Fibroblast of lung (primary cell): ENCODE results near the gene BAIAP2. TPM values are rescaled to one million over a fixed set of nuclear protein-coding genes. Genes with fewer than 3 reads are reported as not detected.

Experiments
- DNase-seq, 2 donors: peaks; one replicate each; pipeline versions ENCODE4 v3.0.0 to v3.0.0-alpha.2; 2010; ENCODE audit warnings: low read depth in 2 of 2
- H2AFZ ChIP-seq: 2 replicates; pipeline ENCODE4 v1.5.1; 2012; ENCODE audit warnings: low read length, control low read depth, inconsistent platforms
- H3K27ac ChIP-seq: 2 replicates; pipeline ENCODE4 v1.5.1; 2011; ENCODE audit warnings: low read length, control low read depth; ENCODE audit not compliant: insufficient read depth
- H3K27me3 ChIP-seq: 2 replicates; pipeline ENCODE4 v1.5.1; 2011; ENCODE audit warnings: mild to moderate bottlenecking, low read length; ENCODE audit not compliant: control insufficient read depth, insufficient read depth
- H3K36me3 ChIP-seq: 2 replicates; pipeline ENCODE4 v1.5.1; 2011; ENCODE audit warnings: low read length; ENCODE audit not compliant: control insufficient read depth, insufficient read depth
- H3K4me1 ChIP-seq: 2 replicates; pipeline ENCODE4 v1.5.1; 2011; ENCODE audit warnings: low read length; ENCODE audit not compliant: control insufficient read depth, insufficient read depth; ENCODE audit errors: extremely low read depth
- H3K4me2 ChIP-seq: 2 replicates; pipeline ENCODE4 v1.5.1; 2011; ENCODE audit warnings: low read length, control low read depth; ENCODE audit not compliant: insufficient read depth; ENCODE audit errors: extremely low read depth
- H3K4me3 ChIP-seq, 4 experiments: fragments of 200-600 bp in 1 of 4; sonication (generic) in 1 of 4; replicated peaks in 1 of 4; 2 replicates each; pipeline ENCODE4 v1.5.1; 2011 to 2016; ENCODE audit warnings: low read length in 4 of 4, low read depth in 3 of 4, mild to moderate bottlenecking in 3 of 4, control low read depth in 2 of 4, inconsistent platforms in 1 of 4, mixed read lengths in 1 of 4; ENCODE audit not compliant: insufficient read depth in 1 of 4; ENCODE audit errors: control extremely low read depth in 1 of 4
- H3K79me2 ChIP-seq: 2 replicates; pipeline ENCODE4 v1.5.1; 2012; ENCODE audit warnings: mild to moderate bottlenecking, low read length, inconsistent platforms; ENCODE audit not compliant: control insufficient read depth, insufficient read depth
- H3K9ac ChIP-seq: 2 replicates; pipeline ENCODE4 v1.5.1; 2011; ENCODE audit warnings: mild to moderate bottlenecking, low read length, control low read depth; ENCODE audit not compliant: insufficient read depth
- H3K9me3 ChIP-seq: 2 replicates; pipeline ENCODE4 v1.5.1; 2012; ENCODE audit warnings: low read depth, low read length; ENCODE audit not compliant: control insufficient read depth, insufficient read depth
- H4K20me1 ChIP-seq: 2 replicates; pipeline ENCODE4 v1.5.1; 2011; ENCODE audit warnings: low read length; ENCODE audit not compliant: control insufficient read depth, insufficient read depth; ENCODE audit errors: extremely low read depth
- CTCF ChIP-seq, 2 donors: IDR thresholded peaks in 1 of 2; conservative IDR thresholded peaks in 1 of 2; 1 replicate in 1 of 2; 2 replicates in 1 of 2; pipeline ENCODE4 v1.5.1; 2011 to 2012; ENCODE audit warnings: low read length in 2 of 2, control low read depth in 1 of 2, inconsistent platforms in 1 of 2, low read depth in 1 of 2, mild to moderate bottlenecking in 1 of 2
- EZH2 ChIP-seq: IDR thresholded peaks from 2 replicates; pipeline ENCODE4 v1.5.1; 2012; ENCODE audit warnings: low read length, control low read depth, mild to moderate bottlenecking; ENCODE audit errors: missing control alignments
- polyA plus RNA-seq, 2 donors: library from polyadenylated mRNA; depleted of rRNA in 1 of 2; stranded (reverse) in 1 of 2; unstranded in 1 of 2; fragments of >200 nt; gene quantifications; 2 replicates each; pipeline ENCODE4 v1.2.1, GENCODE V29; 2011 to 2012; ENCODE audit warnings: missing spikeins in 1 of 2
- total RNA-seq: library from RNA; depleted of rRNA; stranded (reverse); fragments of >200 nt; gene quantifications from 2 replicates; pipeline ENCODE4 v1.2.1, GENCODE V29; 2014

Gene BAIAP2
- total and polyA plus RNA-seq, 2 donors (not counting 1 experiment from before 2014, with no cell fraction given) = 6.0 to 13.4 TPM

DNA sequence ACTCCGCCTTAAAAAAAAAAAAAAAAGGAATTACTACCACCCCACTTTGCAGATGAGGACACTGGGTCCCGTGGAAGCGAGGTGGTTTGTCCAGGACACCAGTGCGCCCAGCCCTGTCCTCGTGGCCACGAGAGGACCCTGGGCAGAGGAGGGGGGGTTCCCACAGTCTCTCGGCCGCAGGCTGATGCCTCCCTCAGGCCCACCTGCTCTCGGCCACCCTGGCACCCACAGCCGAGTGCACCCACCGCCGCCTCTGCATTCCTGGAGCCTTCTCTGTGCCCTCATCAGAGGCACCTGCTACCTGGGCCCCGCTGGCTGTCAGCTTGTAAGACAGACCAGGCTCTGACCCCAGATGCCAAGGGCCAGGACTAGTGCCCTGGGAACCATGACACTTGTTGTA is 102.3 kb downstream of the BAIAP2 start:
- Histone ChIP-seq H3K4me3 (no peak overlapping the region), H3K9ac (no peak overlapping the region), H4K20me1 (no peaks in the 10 kb centered on the region), H3K4me1 (no peaks in the 10 kb centered on the region), H3K36me3 (no peaks in the 10 kb centered on the region), H3K9me3 (no peaks in the 10 kb centered on the region), H3K27me3 (no peaks in the 10 kb centered on the region), H3K4me2 (no peak overlapping the region), H3K79me2 (no peaks in the 10 kb centered on the region), H3K27ac (no peak overlapping the region), H2AFZ (no peak overlapping the region)
- no peak for DNase-seq
- TF ChIP-seq CTCF (conservative IDR thresholded peaks at IDR 0.05 in 1 of 2, IDR thresholded peaks at IDR 0.05 in 1 of 2; ENCODE audit: low read depth in 1 of 2, low read length in 2 of 2) (no peak), EZH2 (no peak)

DNA sequence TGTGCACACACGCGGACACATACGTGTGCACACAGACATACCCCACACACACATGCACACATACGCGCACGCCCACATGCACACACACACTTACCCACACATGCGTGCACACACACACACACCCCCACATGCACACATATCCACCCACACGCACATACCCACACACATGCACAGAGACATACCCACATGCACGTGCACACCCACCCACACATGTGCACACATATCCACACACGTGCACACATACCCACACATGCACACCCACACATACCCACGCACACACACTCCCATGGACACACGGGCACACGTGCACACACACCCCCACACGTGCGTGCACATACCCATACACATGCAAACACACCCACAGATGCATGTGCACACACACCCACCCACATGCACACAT is 103.1 kb downstream of the BAIAP2 start:
- TF ChIP-seq EZH2 (no peak), CTCF (conservative IDR thresholded peaks at IDR 0.05 in 1 of 2, IDR thresholded peaks at IDR 0.05 in 1 of 2; ENCODE audit: low read depth in 1 of 2, low read length in 2 of 2) (no peak)
- Histone ChIP-seq H3K9me3 (no peaks in the 10 kb centered on the region), H3K27ac (no peak overlapping the region), H3K4me1 (no peaks in the 10 kb centered on the region), H4K20me1 (no peaks in the 10 kb centered on the region), H2AFZ (no peak overlapping the region), H3K4me3 (no peak overlapping the region), H3K36me3 (no peaks in the 10 kb centered on the region), H3K79me2 (no peaks in the 10 kb centered on the region), H3K4me2 (no peak overlapping the region), H3K9ac (no peak overlapping the region), H3K27me3 (no peaks in the 10 kb centered on the region)
- no peak for DNase-seq

DNA sequence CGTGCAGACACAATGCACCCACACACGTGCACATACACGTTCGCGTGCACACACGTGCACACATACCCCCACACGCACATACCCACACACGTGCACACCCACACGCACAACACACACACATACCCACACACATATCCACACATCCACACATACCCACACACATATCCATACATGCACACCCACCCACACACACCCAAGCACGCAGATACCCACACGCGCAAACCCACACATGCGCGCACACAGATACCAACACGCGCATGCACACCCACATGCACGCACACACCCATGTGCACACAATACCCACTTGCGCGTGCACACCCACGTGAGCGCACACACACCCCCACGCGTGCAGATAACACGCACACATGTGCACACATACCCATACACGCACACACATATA is 103.5 kb downstream of the BAIAP2 start:
- H3K4me2 ChIP-seq = no peak overlapping the region
- TF ChIP-seq EZH2 (no peak), CTCF (conservative IDR thresholded peaks at IDR 0.05 in 1 of 2, IDR thresholded peaks at IDR 0.05 in 1 of 2; ENCODE audit: low read depth in 1 of 2, low read length in 2 of 2) (no peak)
- H3K4me3 ChIP-seq = no peak overlapping the region
- no peaks in the 10 kb centered on the region for H3K36me3 ChIP-seq
- DNase-seq = no peak
- no peaks in the 10 kb centered on the region for H3K79me2 ChIP-seq
- H4K20me1 ChIP-seq = no peaks in the 10 kb centered on the region
- H3K9ac ChIP-seq = no peak overlapping the region
- no peak overlapping the region for H3K27ac ChIP-seq
- no peaks in the 10 kb centered on the region for H3K9me3 ChIP-seq
- no peak overlapping the region for H2AFZ ChIP-seq
- no peaks in the 10 kb centered on the region for H3K4me1 ChIP-seq
- no peaks in the 10 kb centered on the region for H3K27me3 ChIP-seq
